A549 (cell line): ENCODE data around the gene RFX3. TPM values are rescaled to one million over a fixed set of nuclear protein-coding genes. Genes with fewer than 3 reads are reported as not detected.

Experiments
- ATAC-seq, 2 experiments: fragments of 200-7000 bp in 1 of 2; fragments of >200 bp in 1 of 2; cut with Nextera tagmentation in 1 of 2; cut with Tn5 transposase in 1 of 2; 3 replicates each; pipeline versions ENCODE4 v1.8.0 to v1.9.1; 2018 to 2020; ENCODE audit warnings: mild to moderate bottlenecking in 1 of 2, moderate library complexity in 1 of 2
- CTCF ChIA-PET: fragments of 300-600 bp; sonication (Branson Sonifier 250); formaldehyde crosslinking; extraction: SDS; loops from one replicate; lab custom pipeline; 2021; ENCODE audit warnings: antibody characterized with exemption, inconsistent platforms; lab: Yijun Ruan, JAX
- POLR2A ChIA-PET: fragments of 350-600 bp; formaldehyde crosslinking; extraction: SDS; loops from one replicate; lab custom pipeline; 2021; ENCODE audit warnings: antibody characterized with exemption, inconsistent platforms; lab: Yijun Ruan, JAX
- DNase-seq, 2 experiments: peaks; one replicate each; pipeline versions ENCODE4 v3.0.0 to v3.0.0-alpha.2; 2011 to 2016; ENCODE audit warnings: low read depth in 1 of 2, low spot score in 1 of 2
- FAIRE-seq: peaks from 2 replicates; lab custom pipeline; 2011; peaks lifted over from hg19 to GRCh38; lab: Jason Lieb, UNC
- H3K27ac ChIP-seq, 2 experiments: fragments of >200 bp; sonication (Bioruptor Twin); formaldehyde crosslinking; 3 replicates each; pipeline ENCODE4 v1.5.1; 2016 to 2017
- H3K4me1 ChIP-seq: fragments of >200 bp; sonication (Bioruptor Twin); formaldehyde crosslinking; 3 replicates; pipeline ENCODE4 v1.6.1; 2016
- H3K4me2 ChIP-seq: fragments of >200 bp; sonication (Bioruptor Twin); formaldehyde crosslinking; 3 replicates; pipeline ENCODE4 v1.6.1; 2016
- H3K4me3 ChIP-seq: fragments of >200 bp; sonication (Bioruptor Twin); formaldehyde crosslinking; 3 replicates; pipeline ENCODE4 v1.5.1; 2016
- H3K9me3 ChIP-seq: fragments of >200 bp; sonication (Bioruptor Twin); formaldehyde crosslinking; 3 replicates; pipeline ENCODE4 v1.6.1; 2016
- ATOH8 ChIP-seq: fragments of 250-450 bp; sonication (Bioruptor Pico); IDR thresholded peaks from 2 replicates; pipeline ENCODE4 v1.5.0; 2020; ENCODE audit warnings: low read depth, mild to moderate bottlenecking, moderate library complexity
- CBX8 ChIP-seq: fragments of 200-600 bp; sonication (generic); IDR thresholded peaks from 2 replicates; pipeline ENCODE4 v1.6.1; 2016
- CHD4 ChIP-seq: fragments of 200-600 bp; sonication (generic); IDR thresholded peaks from 2 replicates; pipeline ENCODE4 v1.6.1; 2016; ENCODE audit warnings: antibody characterized with exemption, mild to moderate bottlenecking, borderline replicate concordance
- EHMT2 ChIP-seq: fragments of 200-600 bp; sonication (generic); IDR thresholded peaks from 2 replicates; pipeline ENCODE4 v1.6.1; 2016; ENCODE audit warnings: antibody characterized with exemption, low read depth, mild to moderate bottlenecking, moderate library complexity
- EP300 ChIP-seq, 2 experiments: fragments of >200 bp; sonication (Bioruptor Twin); formaldehyde crosslinking; IDR thresholded peaks; 2 replicates in 1 of 2; 3 replicates in 1 of 2; pipeline ENCODE4 v1.6.1; 2016 to 2017
- HDAC2 ChIP-seq: fragments of 200-600 bp; sonication (generic); IDR thresholded peaks from 2 replicates; pipeline ENCODE4 v1.6.1; 2016
- JUNB ChIP-seq: fragments of >200 bp; sonication (Bioruptor Twin); formaldehyde crosslinking; IDR thresholded peaks from 2 replicates; pipeline ENCODE4 v1.6.1; 2016
- MAFK ChIP-seq: fragments of 450-650 bp; IDR thresholded peaks from 2 replicates; pipeline ENCODE4 v1.6.1; 2014; ENCODE audit not compliant: partially characterized antibody
- MYC ChIP-seq: IDR thresholded peaks from 2 replicates; pipeline ENCODE4 v1.6.1; 2012; ENCODE audit warnings: mild to moderate bottlenecking, inconsistent platforms, low read length, improper control_type of control experiment, borderline replicate concordance
- NR3C1 ChIP-seq: fragments of >200 bp; sonication (Bioruptor Twin); formaldehyde crosslinking; IDR thresholded peaks from 3 replicates; pipeline ENCODE4 v1.6.1; 2017
- RAD21 ChIP-seq, 2 experiments: fragments of >200 bp in 1 of 2; sonication (Bioruptor Twin) in 1 of 2; formaldehyde crosslinking in 1 of 2; IDR thresholded peaks in 1 of 2; conservative IDR thresholded peaks in 1 of 2; 2 replicates in 1 of 2; 3 replicates in 1 of 2; pipeline ENCODE4 v1.6.1; 2012 to 2018; ENCODE audit warnings: inconsistent platforms in 1 of 2
- REST ChIP-seq: fragments of 200-600 bp; sonication (generic); IDR thresholded peaks from 2 replicates; pipeline ENCODE4 v1.6.1; 2016; ENCODE audit warnings: antibody characterized with exemption, mild to moderate bottlenecking, moderate library complexity
- TFCP2L1 ChIP-seq: fragments of 250-450 bp; sonication (Bioruptor Pico); IDR thresholded peaks from 2 replicates; pipeline ENCODE4 v1.5.0; 2021; ENCODE audit warnings: mild to moderate bottlenecking
- TP53 ChIP-seq: fragments of 250-450 bp; sonication (Bioruptor Pico); IDR thresholded peaks from 2 replicates; pipeline ENCODE4 v1.5.0; 2021; ENCODE audit warnings: mild to moderate bottlenecking, moderate library complexity
- USF2 ChIP-seq: fragments of 450-650 bp; IDR thresholded peaks from 2 replicates; pipeline ENCODE4 v1.6.1; 2014; ENCODE audit warnings: antibody characterized with exemption
- ZNF302 ChIP-seq: fragments of 250-450 bp; sonication (Bioruptor Pico); IDR thresholded peaks from 2 replicates; pipeline ENCODE4 v1.9.0; 2021; ENCODE audit warnings: inconsistent platforms, mild to moderate bottlenecking, moderate library complexity
- ZSCAN20 ChIP-seq: fragments of 250-450 bp; sonication (Bioruptor Pico); IDR thresholded peaks from 2 replicates; pipeline ENCODE4 v1.8.0; 2022; ENCODE audit warnings: mild to moderate bottlenecking, moderate library complexity
- WGBS: methylation state at CpG from one replicate; pipeline ENCODE4 v1.1.6; 2017; ENCODE audit errors: missing lambda C conversion rate; 5-methylcytosine and 5-hydroxymethylcytosine counted together
- polyA plus RNA-seq, 4 experiments: library from polyadenylated mRNA; depleted of rRNA in 3 of 4; stranded (reverse); fragments of >200 nt; fragmentation: RNase III in 1 of 4; extraction: RNeasy Plus Mini Kit Qiagen cat#74134 plus additional on column Dnase treatment in 1 of 4; gene quantifications; 2 replicates in 3 of 4; 3 replicates in 1 of 4; pipeline ENCODE4 v1.2.3, GENCODE V29; 2011 to 2017
- TF ChIP-seq, protein P1 (sequence below): fragments of >200 bp; sonication (Bioruptor Twin); formaldehyde crosslinking; IDR thresholded peaks from 3 replicates; pipeline ENCODE4 v1.6.1; 2016
- TF ChIP-seq, protein P2 (sequence below): fragments of 250-450 bp; sonication (Bioruptor Pico); IDR thresholded peaks from 2 replicates; pipeline ENCODE4 v1.5.0; 2021; ENCODE audit warnings: mild to moderate bottlenecking, moderate library complexity, borderline replicate concordance
- TF ChIP-seq, protein P3 (sequence below): IDR thresholded peaks from 2 replicates; pipeline ENCODE4 v1.6.1; 2012; ENCODE audit warnings: low read depth, borderline replicate concordance

The RFX3 gene
- polyA plus RNA-seq, 2 of the 4 experiments (the other 2 are of a cell fraction) = 1.3 to 7.9 TPM

DNA sequence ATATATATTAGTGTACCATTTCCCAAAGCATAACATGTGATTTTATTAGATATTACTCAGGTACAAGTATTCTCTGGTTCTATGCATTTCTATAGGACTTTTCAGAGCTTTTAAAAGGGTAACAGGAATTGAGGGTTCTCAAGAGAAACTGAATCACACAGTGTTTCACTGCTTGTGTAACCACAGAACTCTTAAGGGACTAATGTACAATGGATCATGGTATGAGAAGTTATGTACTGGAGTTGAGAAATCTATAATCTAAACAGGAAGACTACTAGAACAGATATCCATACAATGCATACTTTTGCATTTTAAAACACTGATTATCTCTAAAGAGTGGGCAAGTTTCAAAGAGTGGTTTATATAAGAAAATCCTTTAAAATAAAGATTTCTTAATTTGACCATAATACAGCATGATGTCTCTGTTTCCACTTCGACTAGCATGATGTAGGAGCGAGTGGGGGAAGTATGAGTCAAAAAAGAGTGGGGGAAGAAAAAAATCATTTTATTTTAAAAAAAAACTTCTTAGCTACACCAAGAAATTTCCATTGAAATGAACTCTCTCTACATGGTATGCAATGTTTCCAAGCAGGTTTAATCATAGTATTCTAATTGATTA, 183.5 kb downstream of the RFX3 start:
- CTCF ChIA-PET = no interaction called here
- TF ChIP-seq USF2 (no peak), ZNF302 (no peak), NR3C1 (no peak), EP300 (IDR thresholded peaks at IDR 0.05) (no peak), CBX8 (no peak), CHD4 (no peak), HDAC2 (no peak), MAFK (no peak), TFCP2L1 (CRISPR knock-in tag) (no peak), MYC (no peak), TP53 (no peak), ZSCAN20 (CRISPR knock-in tag) (no peak), RAD21 (conservative IDR thresholded peaks at IDR 0.05 in 1 of 2, IDR thresholded peaks at IDR 0.05 in 1 of 2) (no peak)
- TF ChIP-seq, protein P1, sequence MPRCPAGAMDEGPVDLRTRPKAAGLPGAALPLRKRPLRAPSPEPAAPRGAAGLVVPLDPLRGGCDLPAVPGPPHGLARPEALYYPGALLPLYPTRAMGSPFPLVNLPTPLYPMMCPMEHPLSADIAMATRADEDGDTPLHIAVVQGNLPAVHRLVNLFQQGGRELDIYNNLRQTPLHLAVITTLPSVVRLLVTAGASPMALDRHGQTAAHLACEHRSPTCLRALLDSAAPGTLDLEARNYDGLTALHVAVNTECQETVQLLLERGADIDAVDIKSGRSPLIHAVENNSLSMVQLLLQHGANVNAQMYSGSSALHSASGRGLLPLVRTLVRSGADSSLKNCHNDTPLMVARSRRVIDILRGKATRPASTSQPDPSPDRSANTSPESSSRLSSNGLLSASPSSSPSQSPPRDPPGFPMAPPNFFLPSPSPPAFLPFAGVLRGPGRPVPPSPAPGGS = no peak
- TF ChIP-seq, protein P2, sequence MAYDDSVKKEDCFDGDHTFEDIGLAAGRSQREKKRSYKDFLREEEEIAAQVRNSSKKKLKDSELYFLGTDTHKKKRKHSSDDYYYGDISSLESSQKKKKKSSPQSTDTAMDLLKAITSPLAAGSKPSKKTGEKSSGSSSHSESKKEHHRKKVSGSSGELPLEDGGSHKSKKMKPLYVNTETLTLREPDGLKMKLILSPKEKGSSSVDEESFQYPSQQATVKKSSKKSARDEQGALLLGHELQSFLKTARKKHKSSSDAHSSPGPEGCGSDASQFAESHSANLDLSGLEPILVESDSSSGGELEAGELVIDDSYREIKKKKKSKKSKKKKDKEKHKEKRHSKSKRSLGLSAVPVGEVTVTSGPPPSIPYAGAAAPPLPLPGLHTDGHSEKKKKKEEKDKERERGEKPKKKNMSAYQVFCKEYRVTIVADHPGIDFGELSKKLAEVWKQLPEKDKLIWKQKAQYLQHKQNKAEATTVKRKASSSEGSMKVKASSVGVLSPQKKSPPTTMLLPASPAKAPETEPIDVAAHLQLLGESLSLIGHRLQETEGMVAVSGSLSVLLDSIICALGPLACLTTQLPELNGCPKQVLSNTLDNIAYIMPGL (CRISPR knock-in tag) = no peak
- TF ChIP-seq, all 56 proteins: peak for 0
- no peaks in the 10 kb centered on the region for H3K9me3 ChIP-seq
- FAIRE-seq = no peak
- no peaks in the 10 kb centered on the region for H3K4me1 ChIP-seq
- WGBS = 75% methylated on average over 2 of the region's 2 CpGs
- H3K4me2 ChIP-seq = no peak overlapping the region
- no peak for DNase-seq
- no peak overlapping the region for H3K4me3 ChIP-seq
- POLR2A ChIA-PET = no interaction called here
- H3K27ac ChIP-seq = no peak overlapping the region
- no peak for ATAC-seq

DNA sequence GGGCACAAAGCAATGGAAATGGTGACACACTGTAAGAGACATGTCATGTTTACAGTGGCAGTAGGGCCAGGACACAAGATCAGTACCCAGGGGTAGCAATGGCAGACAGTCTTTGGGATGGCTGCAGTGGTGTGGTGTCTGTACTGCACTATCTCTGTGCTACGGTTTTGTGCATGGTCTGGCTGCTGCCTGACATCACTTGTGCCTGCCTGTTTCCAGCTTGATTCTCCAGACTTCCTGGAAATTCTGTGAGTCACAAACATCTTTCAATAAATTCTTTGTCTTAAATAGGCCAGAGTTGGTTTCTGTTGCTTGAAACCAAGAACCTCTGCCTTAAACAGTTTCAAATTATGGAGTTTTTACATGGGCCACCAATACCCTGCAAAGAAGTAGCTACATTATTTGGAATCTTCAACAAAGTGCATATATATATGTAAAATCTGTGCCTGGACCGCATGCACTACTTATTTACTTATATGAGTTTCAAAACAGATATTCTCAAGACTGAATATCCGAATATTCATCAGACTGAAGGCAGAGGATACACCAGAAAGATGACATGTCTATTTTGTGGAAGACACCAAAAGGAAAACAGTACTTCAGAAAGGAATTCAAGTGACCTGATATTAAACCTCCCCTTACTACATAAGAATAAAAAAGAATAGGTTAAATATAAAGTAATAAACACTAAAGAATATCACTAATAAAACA, 188.1 kb downstream of the RFX3 start:
- Histone ChIP-seq H3K4me3 (no peak overlapping the region), H3K4me1 (no peaks in the 10 kb centered on the region), H3K4me2 (no peak overlapping the region), H3K9me3 (no peaks in the 10 kb centered on the region), H3K27ac (no peak overlapping the region)
- no peak for ATAC-seq
- DNase-seq = no peak
- POLR2A ChIA-PET = no interaction called here
- no peak for FAIRE-seq
- 79% methylated on average over 3 of the region's 3 CpGs for WGBS
- CTCF ChIA-PET = interaction anchor here (1.5 kb wide), 1 partner anchor 32 kb away, joined by 3 read pairs; no protein-coding TSS in a partner anchor
- TF ChIP-seq, protein P3, sequence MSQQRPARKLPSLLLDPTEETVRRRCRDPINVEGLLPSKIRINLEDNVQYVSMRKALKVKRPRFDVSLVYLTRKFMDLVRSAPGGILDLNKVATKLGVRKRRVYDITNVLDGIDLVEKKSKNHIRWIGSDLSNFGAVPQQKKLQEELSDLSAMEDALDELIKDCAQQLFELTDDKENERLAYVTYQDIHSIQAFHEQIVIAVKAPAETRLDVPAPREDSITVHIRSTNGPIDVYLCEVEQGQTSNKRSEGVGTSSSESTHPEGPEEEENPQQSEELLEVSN = no peak
- TF ChIP-seq EP300 (IDR thresholded peaks at IDR 0.05) (no peak), NR3C1 (no peak)

DNA sequence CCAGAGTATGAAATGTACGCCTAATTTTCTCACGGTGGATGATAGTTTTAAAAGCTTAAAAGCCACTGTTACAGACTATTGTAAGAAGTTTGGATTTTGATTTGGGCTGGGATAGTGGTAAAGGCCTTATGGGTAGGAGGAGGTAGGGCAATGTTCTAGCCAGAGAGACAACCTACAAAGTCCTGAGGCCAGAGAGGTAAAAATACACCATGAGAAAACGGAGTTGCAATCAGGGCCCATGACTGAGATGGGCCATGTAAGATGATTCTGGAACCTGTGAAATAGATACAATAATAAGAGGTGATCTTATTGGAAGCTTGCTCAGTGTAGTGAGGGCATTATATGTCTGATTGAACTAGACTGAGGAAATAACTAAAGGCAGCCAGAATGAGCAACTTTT, 188.8 kb downstream of the RFX3 start:
- DNase-seq (no peak), FAIRE-seq (no peak), ATAC-seq (no peak)
- ChIA-PET POLR2A (no interaction called here), CTCF (interaction anchor here (1.5 kb wide), 1 partner anchor 31 kb away, joined by 3 read pairs; no protein-coding TSS in a partner anchor)
- no peaks in the 10 kb centered on the region for H3K4me1 ChIP-seq
- no peak overlapping the region for H3K27ac ChIP-seq
- 96% methylated on average over 3 of the region's 3 CpGs for WGBS
- no peaks in the 10 kb centered on the region for H3K9me3 ChIP-seq
- H3K4me2 ChIP-seq = no peak overlapping the region
- no peak overlapping the region for H3K4me3 ChIP-seq
- no peak for TF ChIP-seq EHMT2
- no peak for TF ChIP-seq REST
- no peak for TF ChIP-seq ATOH8 (CRISPR knock-in tag)
- TF ChIP-seq, protein P2 (CRISPR knock-in tag) = no peak
- TF ChIP-seq JUNB = no peak
